Measurements from ENCODE around the gene NDOR1.

The NDOR1 gene

DNA sequence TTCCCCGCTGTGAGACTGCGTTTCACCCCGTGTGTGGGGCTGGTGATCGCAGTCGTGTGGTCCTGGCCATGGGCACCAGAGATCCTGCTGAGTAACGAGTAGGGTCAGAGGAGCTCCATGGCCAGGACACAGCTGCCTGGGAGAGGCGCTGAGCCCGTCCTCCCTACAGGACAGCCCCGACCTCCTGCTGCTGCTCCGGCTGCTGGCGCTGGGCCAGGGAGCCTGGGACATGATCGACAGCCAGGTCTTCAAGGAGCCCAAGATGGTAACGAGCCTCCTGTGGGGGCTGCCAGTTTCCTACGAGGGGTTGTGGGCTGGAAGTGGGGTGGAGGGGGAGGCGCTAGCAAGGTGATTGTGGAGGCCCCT, 60.6 kb downstream of the NDOR1 start:
- DNase-seq, result no peak

Measured in NCI-H1694 (cell line).